NCI-H510A treated with DMSO at 0.1 percent for 48 hours (cell line): ENCODE results near the gene SMPDL3A.

Experiments used
- DNase-seq: peaks from one replicate; lab custom pipeline; 2025; lab: John Stamatoyannopoulos, UW

SMPDL3A gene

GRCh38 chr6:122804962-122805485, 16.0 kb downstream of the SMPDL3A start:
- DNase-seq: no peak

GRCh38 chr6:122806291-122806690, 17.2 kb downstream of the SMPDL3A start:
- DNase-seq: no peak

GRCh38 chr6:122808121-122808885, 19.2 kb downstream of the SMPDL3A start:
- DNase-seq: no peak

GRCh38 chr6:122809001-122809400, 19.9 kb downstream of the SMPDL3A start:
- no peak for DNase-seq

- DNase-seq: no peak
Observed at GRCh38 chr6:122809691-122810090, 20.6 kb downstream of the SMPDL3A start.

- DNase-seq: no peak
Observed at GRCh38 chr6:122810189-122810588, 21.1 kb downstream of the SMPDL3A start.

- DNase-seq: no peak
Observed at GRCh38 chr6:122817358-122817757, 28.3 kb downstream of the SMPDL3A start.

- DNase-seq: no peak
Observed at GRCh38 chr6:122817766-122818165, 28.7 kb downstream of the SMPDL3A start.

GRCh38 chr6:122818866-122819265, 29.8 kb downstream of the SMPDL3A start:
- no peak for DNase-seq

GRCh38 chr6:122821095-122821494, 32.0 kb downstream of the SMPDL3A start:
- DNase-seq: no peak

- no peak for DNase-seq
Observed at GRCh38 chr6:122825163-122825562, 36.1 kb downstream of the SMPDL3A start.

GRCh38 chr6:122829456-122829855, 40.4 kb downstream of the SMPDL3A start:
- DNase-seq: no peak

GRCh38 chr6:122831511-122831910, 42.5 kb downstream of the SMPDL3A start:
- DNase-seq: no peak

GRCh38 chr6:122832459-122832858, 43.4 kb downstream of the SMPDL3A start:
- DNase-seq: no peak

- DNase-seq: peak; percentile 3
Observed at GRCh38 chr6:122833021-122833491, 44.0 kb downstream of the SMPDL3A start.

- DNase-seq: peak; percentile 13
Observed at GRCh38 chr6:122838060-122838780, 49.2 kb downstream of the SMPDL3A start.

- DNase-seq: peak; percentile 46
Observed at GRCh38 chr6:122839472-122839871, 50.4 kb downstream of the SMPDL3A start.

GRCh38 chr6:122839906-122840305, 50.8 kb downstream of the SMPDL3A start:
- DNase-seq: no peak

- DNase-seq: no peak
Observed at GRCh38 chr6:122845464-122845863, 56.4 kb downstream of the SMPDL3A start.

- no peak for DNase-seq
Observed at GRCh38 chr6:122845916-122846612, 57.0 kb downstream of the SMPDL3A start.

GRCh38 chr6:122853259-122853995, 64.4 kb downstream of the SMPDL3A start:
- no peak for DNase-seq
